Measurements from ENCODE around the gene IQSEC2.

The IQSEC2 gene

GRCh38 chrX:53281321-53281822 is at the start of gene IQSEC2:
Gene IQSEC2, minus strand, starts transcription at chrX:53281584.
- no peaks in the 10 kb centered on the region for H3K27me3 Mint-ChIP-seq
- H3K9me3 Mint-ChIP-seq: no peaks in the 10 kb centered on the region

GRCh38 chrX:53330331-53330730 is 48.9 kb upstream of the IQSEC2 start:
- no peaks in the 10 kb centered on the region for H3K36me3 Mint-ChIP-seq (ENCODE audit: low read depth)
- intact Hi-C loops (cut with micrococcal nuclease): no loop called here
- H3K27me3 Mint-ChIP-seq: peaks cover 31% of the 10 kb centered on the region
- no peaks in the 10 kb centered on the region for H3K4me1 Mint-ChIP-seq (ENCODE audit: low read depth)
- no peaks in the 10 kb centered on the region for H3K9me3 Mint-ChIP-seq
- H3K4me3 Mint-ChIP-seq: no peak overlapping the region
- H3K27ac Mint-ChIP-seq: no peak overlapping the region

More at GRCh38 chrX:53281321-53281822, at the start of gene IQSEC2:
- H3K27ac Mint-ChIP-seq: peak within 1 kb of the TSS; percentile 72
- intact Hi-C loops (cut with micrococcal nuclease): loop anchor here (10.0 kb wide), 2 partner anchors 93 to 163 kb away; no protein-coding TSS in a partner anchor
- peak within 1 kb of the TSS; percentile 72 for H3K4me3 Mint-ChIP-seq
- H3K4me1 Mint-ChIP-seq (ENCODE audit: low read depth): peaks cover 47% of the 10 kb centered on the region
- peaks cover 13% of the 10 kb centered on the region for H3K36me3 Mint-ChIP-seq (ENCODE audit: low read depth)

- H3K36me3 Mint-ChIP-seq (ENCODE audit: low read depth): peaks cover 5% of the 10 kb centered on the region
- H3K4me1 Mint-ChIP-seq (ENCODE audit: low read depth): peaks cover 15% of the 10 kb centered on the region
- no peak overlapping the region for H3K4me3 Mint-ChIP-seq
- intact Hi-C loops (cut with micrococcal nuclease): loop anchor here (10.0 kb wide), 1 partner anchor 50 kb away; no protein-coding TSS in a partner anchor
- peaks cover 59% of the 10 kb centered on the region for H3K27me3 Mint-ChIP-seq
- H3K27ac Mint-ChIP-seq: no peak overlapping the region
- H3K9me3 Mint-ChIP-seq: no peaks in the 10 kb centered on the region
Observed at GRCh38 chrX:53324803-53325202, 43.4 kb upstream of the IQSEC2 start.

DNA sequence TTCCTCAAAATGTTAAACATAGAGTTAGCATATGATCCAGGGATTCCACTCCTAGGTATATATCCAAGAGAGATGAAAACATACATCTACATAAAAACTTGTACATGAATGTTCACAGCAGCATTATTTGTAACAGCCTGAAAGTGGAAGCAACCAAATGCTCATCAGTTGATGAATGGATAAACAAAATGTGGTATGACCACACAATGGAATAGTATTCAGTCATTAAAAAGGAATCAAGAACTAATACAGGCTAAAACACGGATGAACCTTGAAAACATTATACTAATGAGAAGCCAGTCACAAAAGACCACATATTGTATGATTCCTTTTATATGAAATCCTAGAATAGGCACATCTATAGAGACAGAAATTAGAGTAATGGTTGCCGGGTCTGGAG is 42.7 kb upstream of the IQSEC2 start:
- H3K27me3 Mint-ChIP-seq: peaks cover 60% of the 10 kb centered on the region
- H3K36me3 Mint-ChIP-seq (ENCODE audit: low read depth): peaks cover 9% of the 10 kb centered on the region
- no peak overlapping the region for H3K27ac Mint-ChIP-seq
- peaks cover 22% of the 10 kb centered on the region for H3K4me1 Mint-ChIP-seq (ENCODE audit: low read depth)
- H3K4me3 Mint-ChIP-seq: no peak overlapping the region
- intact Hi-C loops (cut with micrococcal nuclease): loop anchor here (10.0 kb wide), 1 partner anchor 51 kb away; no protein-coding TSS in a partner anchor
- H3K9me3 Mint-ChIP-seq: no peaks in the 10 kb centered on the region

GRCh38 chrX:53323196-53323595 is 41.8 kb upstream of the IQSEC2 start:
- no peaks in the 10 kb centered on the region for H3K9me3 Mint-ChIP-seq
- peaks cover 60% of the 10 kb centered on the region for H3K27me3 Mint-ChIP-seq
- no peak overlapping the region for H3K4me3 Mint-ChIP-seq
- no peak overlapping the region for H3K27ac Mint-ChIP-seq
- peaks cover 31% of the 10 kb centered on the region for H3K4me1 Mint-ChIP-seq (ENCODE audit: low read depth)
- H3K36me3 Mint-ChIP-seq (ENCODE audit: low read depth): peaks cover 9% of the 10 kb centered on the region
- intact Hi-C loops (cut with micrococcal nuclease): loop anchor here (10.0 kb wide), 1 partner anchor 52 kb away; no protein-coding TSS in a partner anchor

DNA sequence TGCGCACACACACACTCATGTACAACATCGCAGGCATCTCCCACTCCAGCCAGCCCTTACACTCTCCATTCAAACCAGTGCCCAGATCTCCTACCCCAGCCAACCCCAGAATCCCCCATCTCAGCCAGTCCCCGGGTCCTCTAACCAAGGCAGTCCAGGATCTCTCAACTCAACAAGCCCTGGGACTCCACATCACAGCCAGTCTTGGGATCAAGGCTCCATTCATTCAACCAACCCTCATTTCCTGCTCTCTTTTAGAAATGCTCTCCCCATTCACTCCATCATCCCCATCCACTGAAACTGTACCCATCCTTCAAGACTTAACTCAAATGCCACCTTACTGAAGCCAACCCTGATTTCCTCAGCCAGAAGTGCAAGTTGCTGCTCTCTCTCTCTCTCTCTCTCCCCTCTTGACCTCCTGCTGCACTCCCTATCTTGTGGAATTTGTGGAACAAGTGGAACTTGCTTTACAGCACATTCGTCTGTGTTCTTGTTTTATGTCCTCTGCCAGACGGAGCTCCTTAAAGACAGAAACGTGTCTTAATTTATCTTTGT is 40.6 kb upstream of the IQSEC2 start:
- H3K27me3 Mint-ChIP-seq: peaks cover 53% of the 10 kb centered on the region
- intact Hi-C loops (cut with micrococcal nuclease): loop anchor here (10.0 kb wide), 1 partner anchor 53 kb away; no protein-coding TSS in a partner anchor
- H3K9me3 Mint-ChIP-seq: no peaks in the 10 kb centered on the region
- peaks cover 42% of the 10 kb centered on the region for H3K4me1 Mint-ChIP-seq (ENCODE audit: low read depth)
- no peak overlapping the region for H3K27ac Mint-ChIP-seq
- H3K36me3 Mint-ChIP-seq (ENCODE audit: low read depth): peaks cover 9% of the 10 kb centered on the region
- H3K4me3 Mint-ChIP-seq: peak overlapping the region; percentile 64

DNA sequence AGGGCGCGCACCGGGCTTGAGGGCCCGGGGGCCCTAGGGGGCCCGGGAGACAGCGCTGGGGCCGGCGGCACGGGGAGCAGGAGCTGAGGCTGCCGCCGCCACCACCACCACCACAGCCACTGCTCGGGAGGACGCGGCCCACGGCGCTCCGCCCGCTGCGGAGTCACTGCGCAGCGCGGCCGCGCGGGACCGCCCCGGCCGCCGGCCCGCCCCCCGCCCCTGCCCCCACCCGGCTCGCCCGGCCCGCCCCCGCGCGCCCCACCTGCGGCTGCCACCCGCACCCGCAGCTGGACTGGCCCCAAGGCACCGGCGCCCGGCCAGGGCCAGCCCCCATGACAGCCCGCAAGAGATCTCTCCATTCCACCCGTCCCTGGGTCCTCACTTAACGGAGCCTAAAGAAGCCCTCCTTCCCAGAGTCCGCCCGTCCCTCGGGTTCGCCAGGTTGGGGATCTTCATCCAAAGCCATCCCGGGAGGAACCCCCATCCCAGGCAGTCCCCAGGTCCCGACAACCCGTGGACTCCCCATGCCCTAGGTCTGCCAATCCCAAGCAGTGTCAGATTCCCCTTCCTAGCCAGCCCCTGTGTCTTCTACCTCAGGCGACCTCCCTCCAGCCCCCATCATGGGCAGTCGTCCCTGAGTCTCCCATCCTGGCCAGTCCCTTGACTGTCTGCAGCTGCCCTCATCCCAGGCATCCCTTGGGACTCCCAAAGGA is 40.0 kb upstream of the IQSEC2 start:
- Mint-ChIP-seq H3K36me3 (ENCODE audit: low read depth) (peaks cover 9% of the 10 kb centered on the region), H3K9me3 (no peaks in the 10 kb centered on the region), H3K4me1 (ENCODE audit: low read depth) (peaks cover 44% of the 10 kb centered on the region), H3K4me3 (peak overlapping the region; percentile 95), H3K27ac (no peak overlapping the region), H3K27me3 (peaks cover 48% of the 10 kb centered on the region)
- intact Hi-C loops (cut with micrococcal nuclease): loop anchor here (10.0 kb wide), 1 partner anchor 53 kb away; no protein-coding TSS in a partner anchor

- Mint-ChIP-seq H3K4me3 (peak overlapping the region; percentile 95), H3K36me3 (ENCODE audit: low read depth) (peaks cover 14% of the 10 kb centered on the region), H3K9me3 (no peaks in the 10 kb centered on the region), H3K27me3 (peaks cover 41% of the 10 kb centered on the region), H3K4me1 (ENCODE audit: low read depth) (peaks cover 44% of the 10 kb centered on the region), H3K27ac (peak overlapping the region; percentile 86)
- intact Hi-C loops (cut with micrococcal nuclease): loop anchor here (10.0 kb wide), 1 partner anchor 54 kb away; no protein-coding TSS in a partner anchor
Observed at GRCh38 chrX:53320543-53321229, 39.3 kb upstream of the IQSEC2 start.

DNA sequence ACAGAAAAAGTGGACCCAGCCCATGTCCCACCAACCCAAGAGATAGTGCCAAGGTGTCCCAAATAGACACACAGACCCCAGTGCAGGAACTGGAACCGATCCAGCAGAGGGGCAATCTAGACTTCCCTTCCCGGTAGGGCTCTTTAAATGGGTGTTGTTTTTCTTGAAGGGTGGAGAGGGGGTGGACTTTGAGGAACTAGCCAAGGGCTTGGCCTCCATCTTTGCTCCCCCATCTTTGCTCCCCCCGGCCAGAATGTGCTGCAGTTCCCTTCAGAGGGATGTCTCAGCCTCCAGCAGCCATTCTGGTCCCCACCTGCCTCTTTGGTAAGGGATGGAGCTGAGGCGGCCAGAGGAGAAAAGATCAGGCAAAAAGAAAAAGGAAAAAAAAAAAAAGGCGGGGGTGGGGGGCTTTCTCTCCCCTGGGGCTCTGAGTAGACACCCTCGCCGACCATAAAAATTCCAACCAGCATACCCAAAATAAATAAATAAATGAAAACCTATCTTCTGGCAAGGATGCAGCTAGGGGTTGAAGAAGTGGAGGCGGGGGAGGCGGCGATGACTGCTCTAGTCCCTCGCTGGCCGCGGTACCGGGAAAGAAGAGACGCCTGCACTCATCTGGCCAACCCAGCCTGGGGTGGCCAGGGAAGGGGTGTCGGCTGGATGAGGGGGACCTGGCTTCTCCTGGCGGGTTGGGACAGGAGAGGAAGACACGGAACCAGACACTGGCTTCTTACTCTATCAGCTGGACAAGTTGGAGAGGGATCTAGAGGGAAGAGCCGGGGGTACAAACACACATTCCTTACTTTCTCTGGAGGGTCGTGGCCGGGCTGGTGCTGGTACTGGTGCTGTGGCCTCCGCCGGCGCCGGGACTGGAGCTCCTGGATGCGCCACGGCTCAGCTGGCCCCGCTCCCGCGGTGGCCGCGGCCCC is 38.5 kb upstream of the IQSEC2 start:
- peak overlapping the region; percentile 95 for H3K4me3 Mint-ChIP-seq
- H3K27ac Mint-ChIP-seq: peak overlapping the region; percentile 86
- H3K9me3 Mint-ChIP-seq: no peaks in the 10 kb centered on the region
- H3K4me1 Mint-ChIP-seq (ENCODE audit: low read depth): peaks cover 44% of the 10 kb centered on the region
- intact Hi-C loops (cut with micrococcal nuclease): loop anchor here (10.0 kb wide), 1 partner anchor 55 kb away; no protein-coding TSS in a partner anchor
- H3K27me3 Mint-ChIP-seq: peaks cover 36% of the 10 kb centered on the region
- peaks cover 14% of the 10 kb centered on the region for H3K36me3 Mint-ChIP-seq (ENCODE audit: low read depth)

- H3K27ac Mint-ChIP-seq: peak overlapping the region; percentile 86
- H3K4me1 Mint-ChIP-seq (ENCODE audit: low read depth): peaks cover 54% of the 10 kb centered on the region
- intact Hi-C loops (cut with micrococcal nuclease): no loop called here
- peaks cover 32% of the 10 kb centered on the region for H3K27me3 Mint-ChIP-seq
- H3K4me3 Mint-ChIP-seq: peak overlapping the region; percentile 95
- no peaks in the 10 kb centered on the region for H3K9me3 Mint-ChIP-seq
- peaks cover 20% of the 10 kb centered on the region for H3K36me3 Mint-ChIP-seq (ENCODE audit: low read depth)
Observed at GRCh38 chrX:53318766-53319353, 37.5 kb upstream of the IQSEC2 start.

DNA sequence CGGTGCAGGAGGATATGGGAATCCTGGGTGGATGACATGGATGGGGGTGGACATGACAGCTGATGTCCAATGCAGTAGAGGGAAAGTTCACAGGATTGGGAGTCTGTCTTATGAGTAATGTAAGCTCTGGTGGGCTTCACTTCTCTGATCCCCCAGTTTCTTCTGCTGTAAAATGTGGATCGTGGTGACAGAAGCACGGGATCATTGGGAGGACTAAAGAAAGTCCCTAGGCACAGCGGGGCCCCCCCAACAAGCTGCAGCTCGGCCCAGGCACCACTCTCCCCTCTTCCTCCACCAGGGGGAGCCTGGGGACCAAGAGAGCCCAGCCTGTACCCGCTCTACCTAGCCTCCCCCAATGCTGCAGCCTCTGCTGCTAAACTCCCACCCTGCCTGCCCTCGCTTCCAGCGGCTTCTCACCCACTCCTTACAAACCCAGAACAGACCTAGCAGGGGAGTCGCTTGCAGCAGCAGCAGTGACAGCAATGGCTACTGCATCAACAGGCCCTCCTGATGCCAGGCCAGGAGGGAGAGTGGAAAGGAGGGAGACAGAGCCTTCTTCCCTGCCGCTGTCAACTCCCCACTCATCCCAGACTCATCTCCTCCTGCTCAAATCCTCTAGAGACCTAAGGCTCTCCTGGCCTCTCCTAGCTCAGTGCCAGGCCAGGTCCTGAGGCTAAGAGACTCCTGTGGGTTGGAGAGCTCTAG is 36.1 kb upstream of the IQSEC2 start:
- H3K4me1 Mint-ChIP-seq (ENCODE audit: low read depth): peaks cover 59% of the 10 kb centered on the region
- H3K4me3 Mint-ChIP-seq: peak overlapping the region; percentile 27
- H3K27ac Mint-ChIP-seq: no peak overlapping the region
- H3K9me3 Mint-ChIP-seq: no peaks in the 10 kb centered on the region
- peaks cover 20% of the 10 kb centered on the region for H3K36me3 Mint-ChIP-seq (ENCODE audit: low read depth)
- intact Hi-C loops (cut with micrococcal nuclease): no loop called here
- H3K27me3 Mint-ChIP-seq: peaks cover 23% of the 10 kb centered on the region

DNA sequence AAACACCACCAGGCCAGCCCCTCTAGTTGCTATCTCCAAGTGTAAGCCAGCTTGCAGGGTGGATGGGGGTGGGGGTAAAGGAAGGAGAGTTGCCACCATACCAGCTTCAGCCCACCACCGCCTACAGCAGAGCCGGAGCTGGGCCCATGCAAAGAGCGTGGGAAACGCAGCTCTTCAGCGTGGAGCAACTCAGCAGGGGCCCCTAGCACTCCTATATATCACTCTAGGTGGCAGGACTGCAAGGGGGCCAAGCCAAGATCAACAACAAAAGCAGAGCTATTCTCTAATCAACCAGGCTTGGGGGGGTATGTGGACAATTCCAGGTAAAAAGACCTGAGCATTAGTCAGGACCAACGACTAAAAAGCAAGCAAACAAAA is 35.5 kb upstream of the IQSEC2 start:
- no peaks in the 10 kb centered on the region for H3K9me3 Mint-ChIP-seq
- H3K27ac Mint-ChIP-seq: no peak overlapping the region
- peaks cover 17% of the 10 kb centered on the region for H3K27me3 Mint-ChIP-seq
- peaks cover 20% of the 10 kb centered on the region for H3K36me3 Mint-ChIP-seq (ENCODE audit: low read depth)
- peaks cover 54% of the 10 kb centered on the region for H3K4me1 Mint-ChIP-seq (ENCODE audit: low read depth)
- H3K4me3 Mint-ChIP-seq: no peak overlapping the region
- intact Hi-C loops (cut with micrococcal nuclease): no loop called here

Data from dendritic cell treated with granulocyte-macrophage colony-stimulating factor and Interleukin-4, amounts not matched to agents 40 ng/mL and 50 ng/mL, for 4 days (primary cell).